HFFc6 (cell line): ENCODE results near the gene CDKN2B. TPM values are rescaled to one million over a fixed set of nuclear protein-coding genes. Genes with fewer than 3 reads are reported as not detected.

ENCODE experiments used
- DNase-seq: peaks from one replicate; pipeline ENCODE4 v3.0.0-alpha.2; 2018
- H3K27ac Mint-ChIP-seq: 2 replicates; pipeline ENCODE4 v1.8.0; 2020; ENCODE audit warnings: mild to moderate bottlenecking, mixed read lengths
- H3K27me3 Mint-ChIP-seq: 2 replicates; pipeline ENCODE4 v1.8.0; 2021; ENCODE audit warnings: mild to moderate bottlenecking, moderate library complexity, mixed read lengths; ENCODE audit not compliant: insufficient read depth
- H3K36me3 Mint-ChIP-seq: 2 replicates; pipeline ENCODE4 v1.8.0; 2021; ENCODE audit warnings: low read depth, mixed read lengths
- H3K4me1 Mint-ChIP-seq: 2 replicates; pipeline ENCODE4 v1.8.0; 2020; ENCODE audit warnings: low read depth, mixed read lengths
- H3K4me3 Mint-ChIP-seq: 2 replicates; pipeline ENCODE4 v1.8.0; 2020; ENCODE audit warnings: mild to moderate bottlenecking, moderate library complexity, mixed read lengths
- H3K9me3 Mint-ChIP-seq: 2 replicates; pipeline ENCODE4 v1.8.0; 2020; ENCODE audit warnings: mild to moderate bottlenecking, mixed read lengths
- CTCF ChIP-seq: fragments of 200-600 bp; sonication (generic); IDR thresholded peaks from 2 replicates; pipeline ENCODE4 v1.5.0; 2021; ENCODE audit warnings: antibody characterized with exemption, mild to moderate bottlenecking
- total RNA-seq, 6 experiments: library from RNA; stranded (reverse); fragmentation: NEBNext Ultra II Directional; extraction: Animal tissue kit (Norgen Biotek cat#: 25700); gene quantifications; 2 replicates in 1 of 6; 3 replicates in 5 of 6; pipeline ENCODE4 v1.2.3, GENCODE V29; 2021

The CDKN2B gene
- total RNA-seq, 6 experiments from 2014 or later = 7.1 to 11.6 (median 8.9) TPM

- peaks cover 2% of the 10 kb centered on the region; the same call in 1 of the 2 replicates for H3K27me3 Mint-ChIP-seq
- no peak for TF ChIP-seq CTCF
- H3K4me1 Mint-ChIP-seq = peaks cover 34% of the 10 kb centered on the region
- no peak overlapping the region for H3K4me3 Mint-ChIP-seq
- no peaks in the 10 kb centered on the region for H3K9me3 Mint-ChIP-seq
- DNase-seq = no peak
- 0 out of 2 replicates have a peak, but pooled peaks cover 7% of the 10 kb centered on the region for H3K36me3 Mint-ChIP-seq
- H3K27ac Mint-ChIP-seq = no peak overlapping the region
These were observed 26.1 kb downstream of the CDKN2B start for GRCh38 chr9:21982861-21983560.

DNA sequence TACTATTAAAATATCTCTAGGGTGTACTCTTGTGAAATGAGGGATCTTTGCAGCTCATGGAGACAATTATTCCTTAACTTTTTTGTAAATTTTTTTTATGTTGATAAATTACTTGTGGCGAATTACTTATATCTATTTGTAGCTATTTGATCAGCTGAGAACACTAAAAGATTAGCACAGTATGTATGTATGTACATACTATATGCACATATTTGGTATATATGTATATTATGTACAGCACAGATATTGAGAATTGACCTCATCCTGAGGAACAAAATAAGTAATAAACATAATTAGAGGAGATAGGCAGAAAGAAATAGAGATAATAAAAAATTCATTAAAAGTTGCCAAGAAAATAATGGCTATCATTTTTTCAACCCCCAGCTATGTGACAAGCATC is 26.7 kb downstream of the CDKN2B start:
- TF ChIP-seq CTCF = no peak
- no peak for DNase-seq
- H3K9me3 Mint-ChIP-seq = no peaks in the 10 kb centered on the region
- peaks cover 2% of the 10 kb centered on the region; the same call in 1 of the 2 replicates for H3K27me3 Mint-ChIP-seq
- H3K36me3 Mint-ChIP-seq = 0 out of 2 replicates have a peak, but pooled peaks cover 7% of the 10 kb centered on the region
- H3K27ac Mint-ChIP-seq = no peak overlapping the region
- H3K4me3 Mint-ChIP-seq = no peak overlapping the region
- peaks cover 28% of the 10 kb centered on the region for H3K4me1 Mint-ChIP-seq

GRCh38 chr9:21976334-21976875 is 32.7 kb downstream of the CDKN2B start:
- Mint-ChIP-seq H3K27me3 (peaks cover 22% of the 10 kb centered on the region), H3K4me3 (peak overlapping the region; percentile 92), H3K27ac (peak overlapping the region; percentile 82), H3K9me3 (no peaks in the 10 kb centered on the region), H3K4me1 (peaks cover 38% of the 10 kb centered on the region), H3K36me3 (peaks cover 8% of the 10 kb centered on the region; the same call in 1 of the 2 replicates)
- no peak for DNase-seq
- TF ChIP-seq CTCF = no peak

GRCh38 chr9:21974722-21975409 is 34.2 kb downstream of the CDKN2B start:
- Mint-ChIP-seq H3K4me1 (peaks cover 47% of the 10 kb centered on the region), H3K9me3 (peaks cover 3% of the 10 kb centered on the region; the same call in 1 of the 2 replicates), H3K27ac (peak overlapping the region; percentile 82), H3K36me3 (peaks cover 21% of the 10 kb centered on the region), H3K27me3 (peaks cover 28% of the 10 kb centered on the region), H3K4me3 (peak overlapping the region; percentile 92)
- no peak; the same call in 1 of the 2 replicates for TF ChIP-seq CTCF
- DNase-seq = peak; percentile 44

- Mint-ChIP-seq H3K4me1 (peaks cover 48% of the 10 kb centered on the region), H3K36me3 (peaks cover 24% of the 10 kb centered on the region), H3K27ac (peak overlapping the region; percentile 82), H3K27me3 (peaks cover 31% of the 10 kb centered on the region), H3K4me3 (peak overlapping the region; percentile 92), H3K9me3 (peaks cover 4% of the 10 kb centered on the region; the same call in 1 of the 2 replicates)
- TF ChIP-seq CTCF = no peak
- no peak for DNase-seq
These were observed 34.8 kb downstream of the CDKN2B start for GRCh38 chr9:21974343-21974721.
